ENCODE results near the gene ACIN1. TPM values are rescaled to one million over a fixed set of nuclear protein-coding genes. Genes with fewer than 3 reads are reported as not detected.
A peak's percentile ranks its signal among the peaks of the same experiment; 100 is the strongest.

Gene ACIN1
- total and polyA plus RNA-seq, 9 of the 15 experiments (the other 6 are each of a cell fraction or from before 2014, with no cell fraction given), result 5.0 to 196 (median 129) TPM

- TF ChIP-seq REST (IDR thresholded peaks at IDR 0.05; ENCODE audit: borderline replicate concordance), result no peak
- TF ChIP-seq REST (CRISPR knock-in tag; IDR thresholded peaks at IDR 0.05; ENCODE audit: low read depth), result no peak
- peak; percentile 63 for TF ChIP-seq ZFX (CRISPR knock-in tag; IDR thresholded peaks at IDR 0.05)
- TF ChIP-seq ZFP91 (CRISPR knock-in tag; IDR thresholded peaks at IDR 0.05), result no peak
- no peak for TF ChIP-seq PRMT5 (CRISPR knock-in tag; IDR thresholded peaks at IDR 0.05)
- TF ChIP-seq TAF1 (IDR thresholded peaks at IDR 0.05; ENCODE audit: control insufficient read depth, extremely low read depth, insufficient read depth, low read length, severe bottlenecking), result peak; percentile 97
- no peak for TF ChIP-seq CUX1 (CRISPR knock-in tag; IDR thresholded peaks at IDR 0.05)
- no peak for TF ChIP-seq SMAD2 (IDR thresholded peaks at IDR 0.05; ENCODE audit: low read depth, low read length)
- TF ChIP-seq ATF7 (IDR thresholded peaks at IDR 0.05), result no peak
- TF ChIP-seq SAFB (IDR thresholded peaks at IDR 0.05; ENCODE audit: borderline replicate concordance, low read depth, low read length), result no peak
- no peak for TF ChIP-seq BHLHE40 (IDR thresholded peaks at IDR 0.05; ENCODE audit: low read length)
- no peak for TF ChIP-seq KAT2B (IDR thresholded peaks at IDR 0.05; ENCODE audit: low read depth, low read length)
Observed at GRCh38 chr14:23071244-23071920, 23.6 kb downstream of the ACIN1 start (continued).

All from K562 (cell line).